Measurements from ENCODE around the gene SRSF8.

SRSF8 gene

GRCh38 chr11:95085117-95085816, 18.5 kb downstream of the SRSF8 start:
- in situ Hi-C loops (cut with HindIII; ENCODE audit: low sequenced_read_pairs) = no loop called here
- H3K4me3 ChIP-seq (ENCODE audit: low read depth, low read length) = no peak overlapping the region

GRCh38 chr11:95086151-95086550, 19.4 kb downstream of the SRSF8 start:
- DNase-seq (ENCODE audit: low read depth, low spot score) = no peak
- no peak for TF ChIP-seq CTCF (IDR thresholded peaks at IDR 0.05; ENCODE audit: low read depth, low read length)
- no peak overlapping the region for H3K4me3 ChIP-seq (ENCODE audit: low read depth, low read length)
- in situ Hi-C loops (cut with HindIII; ENCODE audit: low sequenced_read_pairs) = no loop called here

More at GRCh38 chr11:95085117-95085816, 18.5 kb downstream of the SRSF8 start:
- DNase-seq (ENCODE audit: low read depth, low spot score) = no peak
- no peak for TF ChIP-seq CTCF (IDR thresholded peaks at IDR 0.05; ENCODE audit: low read depth, low read length)

DNA sequence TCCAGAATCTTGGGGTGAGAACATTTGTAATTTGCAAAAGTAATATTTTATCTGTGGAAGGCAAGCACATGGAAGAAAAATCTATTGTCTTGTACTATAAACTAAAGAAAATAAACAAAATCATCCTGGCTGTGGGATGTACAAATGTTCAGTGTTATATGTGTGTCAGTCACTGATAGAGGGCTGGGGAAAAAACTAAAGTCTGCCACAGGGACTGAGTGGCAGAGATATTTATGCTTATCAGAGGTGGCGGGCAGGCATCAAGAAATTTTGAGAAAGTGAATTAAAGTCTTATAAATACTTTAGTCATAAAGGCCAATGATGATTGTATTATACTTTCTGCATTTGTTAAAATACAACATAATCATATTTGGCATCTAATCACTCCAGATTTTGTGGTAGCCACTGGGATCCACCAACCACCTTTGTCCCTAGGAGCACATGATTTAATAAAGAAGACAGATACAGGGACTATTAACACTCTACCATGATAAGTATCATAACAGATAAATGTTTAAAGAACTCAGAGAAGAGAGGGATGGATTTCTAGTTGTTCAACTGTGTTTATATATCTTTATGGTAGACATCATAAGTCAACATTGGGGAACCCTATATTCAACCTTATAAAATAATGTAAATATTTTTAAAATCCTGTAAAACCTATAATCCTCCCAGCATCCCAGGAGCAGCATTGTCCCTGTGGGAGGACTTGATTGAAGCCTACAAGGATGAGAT, 20.3 kb downstream of the SRSF8 start:
- no peak for DNase-seq (ENCODE audit: low read depth, low spot score)
- in situ Hi-C loops (cut with HindIII; ENCODE audit: low sequenced_read_pairs) = no loop called here
- H3K4me3 ChIP-seq (ENCODE audit: low read depth, low read length) = no peak overlapping the region
- no peak for TF ChIP-seq CTCF (IDR thresholded peaks at IDR 0.05; ENCODE audit: low read depth, low read length)

DNA sequence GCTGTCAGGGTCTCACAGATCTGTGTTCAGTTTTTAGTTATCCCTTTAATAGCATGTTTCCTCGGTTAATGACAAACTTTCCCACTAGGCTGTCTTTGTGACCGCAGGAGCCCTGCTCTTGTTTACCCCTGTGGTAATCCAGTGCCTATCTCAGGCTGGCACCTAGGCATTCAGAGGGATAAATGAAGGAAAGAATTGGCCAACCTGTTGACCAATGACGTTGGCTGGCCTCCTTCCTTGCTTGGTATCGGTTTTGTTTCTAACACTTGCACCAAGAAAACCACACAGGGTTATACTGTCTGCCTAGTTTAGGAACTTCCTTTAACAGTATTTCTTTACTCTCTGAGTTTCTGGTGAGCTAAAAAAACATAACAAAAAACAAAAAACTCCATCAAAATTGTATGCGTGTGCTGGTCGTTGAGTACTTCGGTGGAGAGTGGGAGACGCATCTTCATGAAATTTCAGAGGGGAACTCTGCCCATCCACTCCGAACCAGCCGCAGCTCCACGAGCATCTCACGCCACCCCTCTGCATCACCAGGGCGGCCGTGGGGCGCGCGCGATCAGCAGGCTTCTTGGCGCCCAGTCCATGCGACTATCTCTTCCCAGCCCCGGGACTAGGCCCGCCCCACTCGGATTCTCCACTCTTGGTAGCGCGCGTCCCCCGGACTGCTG, 22.4 kb downstream of the SRSF8 start:
- TF ChIP-seq CTCF (IDR thresholded peaks at IDR 0.05; ENCODE audit: low read depth, low read length) = no peak
- no peak for DNase-seq (ENCODE audit: low read depth, low spot score)
- peak overlapping the region; percentile 61 for H3K4me3 ChIP-seq (ENCODE audit: low read depth, low read length)
- in situ Hi-C loops (cut with HindIII; ENCODE audit: low sequenced_read_pairs) = no loop called here

DNA sequence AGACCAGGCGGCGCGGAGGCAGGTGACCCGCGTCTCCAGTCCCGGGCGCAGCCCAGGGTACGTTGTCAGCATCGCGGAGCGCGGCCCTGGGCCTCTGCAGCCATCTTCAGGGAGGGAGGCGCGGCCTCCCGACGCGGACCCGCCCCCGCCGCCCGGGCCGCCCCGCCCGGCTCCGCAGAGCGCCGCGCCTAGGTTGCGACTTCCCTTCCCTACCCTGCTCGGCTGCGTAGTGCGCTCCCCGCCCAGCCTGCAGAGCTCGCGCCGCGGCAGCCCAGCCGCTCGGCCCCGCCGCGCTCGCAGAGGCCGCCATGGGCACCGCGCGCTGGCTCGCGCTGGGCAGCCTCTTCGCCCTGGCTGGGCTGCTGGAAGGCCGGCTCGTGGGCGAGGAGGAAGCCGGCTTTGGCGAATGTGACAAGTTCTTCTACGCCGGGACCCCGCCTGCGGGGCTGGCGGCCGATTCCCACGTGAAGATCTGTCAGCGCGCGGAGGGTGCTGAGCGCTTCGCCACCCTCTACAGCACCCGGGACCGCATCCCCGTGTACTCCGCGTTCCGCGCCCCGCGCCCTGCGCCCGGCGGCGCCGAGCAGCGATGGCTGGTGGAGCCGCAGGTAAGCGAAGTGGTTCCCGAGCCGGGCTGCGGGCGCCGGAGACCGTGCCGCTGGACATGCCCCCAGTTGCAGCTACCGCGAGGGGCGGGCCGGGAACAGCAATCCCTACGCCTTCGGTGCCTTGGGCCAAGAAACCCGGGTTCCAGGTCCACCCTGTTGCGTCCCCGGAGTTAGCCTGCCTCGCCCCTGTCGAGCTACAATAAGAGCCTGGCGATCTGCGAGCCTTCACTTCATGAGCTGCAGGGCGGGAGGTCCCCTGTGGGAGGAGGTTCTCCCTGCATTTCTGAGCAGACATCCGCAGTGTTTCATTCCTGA, 23.2 kb downstream of the SRSF8 start, which contains the start of gene ENDOD1:
TSS of gene ENDOD1 (plus strand) at position 227 of the 923 bp plus-strand sequence. CDS start at position 309, 82 bp downstream.
- peak within 1 kb of the TSS; percentile 61 for H3K4me3 ChIP-seq (ENCODE audit: low read depth, low read length)
- in situ Hi-C loops (cut with HindIII; ENCODE audit: low sequenced_read_pairs) = no loop called here
- peak; percentile 3 for TF ChIP-seq CTCF (IDR thresholded peaks at IDR 0.05; ENCODE audit: low read depth, low read length)
- peak; percentile 80 for DNase-seq (ENCODE audit: low read depth, low spot score)
